Endothelial cell of umbilical vein (primary cell): ENCODE measurements around the gene C17orf58.

ENCODE experiments used
- CTCF ChIP-seq, 2 donors: IDR thresholded peaks; 1 replicate in 1 of 2; 2 replicates in 1 of 2; pipeline ENCODE4 v1.5.1; 2011; ENCODE audit warnings: low read length in 2 of 2, mild to moderate bottlenecking in 2 of 2, moderate library complexity in 2 of 2, control low read depth in 1 of 2, inconsistent platforms in 1 of 2, low read depth in 1 of 2; ENCODE audit not compliant: insufficient read depth in 1 of 2; ENCODE audit errors: extremely low read depth in 1 of 2
- EZH2 ChIP-seq: IDR thresholded peaks from 2 replicates; pipeline ENCODE4 v1.6.1; 2012; ENCODE audit warnings: borderline replicate concordance, low read depth, mild to moderate bottlenecking, moderate library complexity, low read length, inconsistent platforms; ENCODE audit not compliant: severe bottlenecking
- GATA2 ChIP-seq: IDR thresholded peaks from 2 replicates; pipeline ENCODE4 v1.7.0; 2011; ENCODE audit warnings: low read depth, mild to moderate bottlenecking, moderate library complexity, mixed read lengths, low read length; ENCODE audit not compliant: insufficient read length, insufficient read depth

- no peak for TF ChIP-seq EZH2
- TF ChIP-seq CTCF (IDR thresholded peaks at IDR 0.05; ENCODE audit: extremely low read depth in 1 of 2, insufficient read depth in 1 of 2, low read depth in 1 of 2, low read length in 2 of 2): no peak
- no peak for TF ChIP-seq GATA2
These were observed 49.8 kb downstream of the C17orf58 start for GRCh38 chr17:67946513-67946912.
